SH-SY5Y (cell line): ENCODE measurements around the gene LCN10.

Source experiments
- GATA2 ChIP-seq: IDR thresholded peaks from 2 replicates; pipeline ENCODE4 v1.6.1; 2011; ENCODE audit warnings: mild to moderate bottlenecking, low read depth, low read length
- GATA3 ChIP-seq: IDR thresholded peaks from 2 replicates; pipeline ENCODE4 v1.6.1; 2011; ENCODE audit warnings: low read depth, mild to moderate bottlenecking, low read length, moderate library complexity

DNA sequence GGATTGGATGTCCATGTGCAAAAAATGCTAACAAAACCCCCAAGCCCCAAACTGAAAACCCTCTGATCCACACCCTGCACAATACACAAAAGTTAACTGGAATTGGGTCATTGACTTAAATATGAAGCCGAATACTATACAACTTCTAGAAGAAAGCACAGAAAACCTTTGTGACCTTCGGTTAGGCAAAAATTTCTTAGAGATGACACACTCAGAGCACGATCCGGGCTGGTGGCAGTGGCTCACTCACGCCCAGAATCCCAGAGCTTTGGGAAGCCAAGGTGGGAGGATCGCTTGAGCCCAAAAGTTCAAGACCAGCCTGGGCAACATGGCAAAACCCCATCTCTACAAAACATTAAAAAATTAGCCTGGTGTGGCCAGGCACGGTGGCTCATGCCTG is 32.2 kb downstream of the LCN10 start:
- TF ChIP-seq GATA3 (no peak), GATA2 (no peak)
